GM19455 (cell line): ENCODE results near the gene SMIM29.
A peak's percentile ranks its signal among the peaks of the same experiment; 100 is the strongest.
"Not testable (repeated sequence)": the region's sequence is repeated elsewhere in the genome, so short reads cannot be mapped to it uniquely, and the experiment has no call there.

ENCODE experiments used
- ATAC-seq: cut with Tn5 transposase; IDR thresholded peaks from one replicate; pipeline ENCODE4 v1.9.1; 2021; ENCODE audit not compliant: unreplicated experiment

SMIM29 gene

DNA sequence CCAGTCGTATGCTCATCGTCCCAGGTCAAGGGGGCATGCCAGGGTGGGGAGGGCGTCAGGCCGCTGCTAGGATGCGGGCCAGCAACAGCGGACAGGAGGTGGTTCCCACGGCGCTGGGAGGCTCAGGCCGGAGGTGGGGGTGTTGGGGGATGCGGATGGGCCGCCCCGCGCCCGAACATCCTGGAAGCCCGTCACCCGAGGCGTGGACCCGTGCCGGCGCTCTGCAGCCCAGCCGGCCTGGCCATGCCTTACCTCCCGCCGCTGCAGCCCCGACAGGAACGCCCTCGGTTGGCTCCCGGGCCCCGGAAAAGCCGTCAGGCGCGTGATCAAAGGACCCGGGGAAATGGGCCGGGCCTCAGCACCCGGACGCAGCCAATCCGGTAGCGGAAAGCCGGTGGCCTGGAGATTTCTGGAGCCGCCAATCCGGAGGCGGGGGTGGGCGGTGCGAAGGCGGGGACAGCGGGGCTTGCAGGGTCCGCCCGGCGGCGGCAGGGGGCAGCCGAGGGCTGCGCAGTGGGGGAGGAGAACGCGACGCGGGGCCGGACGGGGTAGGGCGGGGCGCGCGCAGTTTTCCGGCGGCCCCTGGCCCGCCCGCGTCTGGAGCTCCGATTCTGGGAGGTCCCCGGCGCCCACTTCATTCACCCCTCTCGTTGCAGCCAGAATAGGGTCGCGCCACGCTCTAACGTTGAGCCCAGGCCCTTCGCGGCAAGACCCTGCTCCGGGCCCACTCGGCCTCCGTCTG lies at the start of gene SMIM29:
Gene SMIM29 (minus strand): TSS at position 280 of the 742 bp plus-strand sequence. CDS start 1,215 bp downstream, outside the sequence.
- ATAC-seq: peak; percentile 72

DNA sequence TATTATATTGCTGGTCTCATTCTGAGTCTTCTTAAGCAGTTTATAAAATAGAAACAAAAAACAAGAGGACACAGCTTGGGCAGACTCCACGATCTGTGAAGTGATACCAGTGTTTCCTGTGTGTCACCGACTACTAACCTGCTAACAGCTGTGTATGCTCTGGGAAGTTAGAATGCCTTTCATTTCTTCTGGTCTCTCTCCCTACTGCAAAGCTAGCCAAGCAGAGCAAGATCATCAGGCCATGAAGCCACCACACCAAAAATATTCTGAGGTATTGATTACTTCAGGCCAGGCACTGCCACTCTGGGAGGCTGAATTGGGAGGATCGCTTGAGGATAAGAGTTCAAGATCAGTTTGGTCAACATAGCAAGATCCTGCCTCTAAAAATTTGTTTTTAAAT lies 46.9 kb upstream of the SMIM29 start:
- peak; percentile 93 for ATAC-seq

DNA sequence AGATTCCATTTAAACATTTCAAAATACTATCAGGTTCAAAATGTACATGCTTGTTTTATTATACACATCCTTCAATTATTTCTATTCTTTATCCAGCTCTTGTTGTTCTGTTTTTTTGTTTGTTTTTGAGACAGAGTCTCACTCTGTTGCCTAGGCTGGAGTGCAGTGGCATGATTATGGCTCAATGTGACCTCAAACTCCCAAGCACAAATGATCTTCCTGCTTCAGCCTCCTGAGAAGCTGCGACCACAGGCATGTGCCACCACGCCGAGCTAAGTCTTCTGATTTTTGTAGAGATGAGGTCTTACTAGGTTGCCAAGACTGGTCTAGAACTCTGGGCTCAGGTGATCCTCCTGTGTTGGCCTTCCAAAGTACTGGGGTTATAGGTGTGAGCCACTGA lies 44.1 kb upstream of the SMIM29 start:
- no peak for ATAC-seq

DNA sequence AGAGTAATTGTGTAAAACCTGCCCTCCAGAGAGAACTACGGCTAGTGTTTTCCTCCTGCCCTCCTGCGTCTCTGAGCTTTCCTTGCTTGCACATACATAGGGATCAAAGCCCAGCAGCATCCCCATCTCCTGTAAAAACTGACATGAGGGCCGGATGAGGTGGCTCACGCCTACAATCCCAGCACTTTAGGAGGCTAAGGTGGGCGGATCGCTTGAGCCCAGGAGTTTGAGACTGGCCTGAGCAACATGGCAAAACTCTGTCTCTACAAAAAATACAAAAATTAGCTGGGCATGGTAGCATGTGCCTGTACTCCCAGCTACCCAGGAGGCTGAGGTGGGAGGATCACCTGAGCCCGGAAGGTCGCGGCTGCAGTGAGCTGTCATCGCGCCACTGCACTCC lies 40.3 kb upstream of the SMIM29 start:
- ATAC-seq: no peak

DNA sequence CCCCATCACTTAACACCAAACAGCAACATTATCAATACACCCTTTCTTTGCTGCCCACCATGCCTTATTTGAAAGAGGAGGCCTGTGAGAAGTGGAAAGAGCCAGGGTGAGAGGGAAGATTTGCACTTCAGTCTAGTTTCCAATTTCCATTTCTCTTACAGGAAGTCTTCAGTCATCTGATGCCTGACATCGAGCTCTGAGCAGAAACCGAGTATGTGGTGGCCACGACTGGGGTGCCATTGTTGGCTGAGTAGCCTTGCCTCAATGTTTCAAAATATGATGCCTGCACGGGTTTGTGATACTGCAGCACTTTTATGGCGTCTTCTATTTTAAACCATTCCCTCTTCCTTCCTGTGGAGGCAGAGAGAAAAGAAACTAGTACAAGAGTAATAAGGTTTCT lies 39.8 kb upstream of the SMIM29 start:
- no peak for ATAC-seq

DNA sequence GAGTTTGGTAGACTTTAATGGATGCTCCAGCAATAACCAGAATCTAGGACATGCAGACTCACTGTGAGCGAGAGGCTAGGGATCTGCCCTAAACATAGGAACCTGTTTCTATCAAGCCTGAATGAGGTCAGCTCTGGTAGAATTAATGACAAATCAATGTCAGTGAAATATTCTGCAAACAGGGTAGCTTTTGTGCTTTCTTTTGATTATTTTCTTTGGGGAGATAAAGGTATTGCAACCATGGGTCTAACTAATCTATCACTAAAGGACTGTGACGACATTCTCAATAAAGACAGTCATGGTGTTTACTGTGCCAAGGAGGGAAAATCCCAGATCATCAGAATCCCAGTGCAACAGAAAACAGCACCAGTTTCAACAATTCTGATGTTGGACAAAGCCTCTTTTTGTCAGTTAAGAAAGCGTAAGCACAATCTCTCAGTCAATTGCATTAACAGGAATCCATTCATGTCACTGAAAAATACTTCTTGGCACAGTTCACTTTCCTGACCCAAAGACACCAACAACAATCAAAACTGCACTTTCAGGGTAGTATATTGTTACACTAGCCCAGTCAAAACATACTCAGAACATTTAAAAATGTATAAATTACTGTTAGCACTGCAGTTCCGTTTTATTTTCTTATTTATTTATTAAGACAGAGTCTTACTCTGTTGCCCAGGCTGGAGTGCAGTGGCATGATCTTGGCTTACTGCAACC lies 36.8 kb upstream of the SMIM29 start:
- no peak for ATAC-seq

DNA sequence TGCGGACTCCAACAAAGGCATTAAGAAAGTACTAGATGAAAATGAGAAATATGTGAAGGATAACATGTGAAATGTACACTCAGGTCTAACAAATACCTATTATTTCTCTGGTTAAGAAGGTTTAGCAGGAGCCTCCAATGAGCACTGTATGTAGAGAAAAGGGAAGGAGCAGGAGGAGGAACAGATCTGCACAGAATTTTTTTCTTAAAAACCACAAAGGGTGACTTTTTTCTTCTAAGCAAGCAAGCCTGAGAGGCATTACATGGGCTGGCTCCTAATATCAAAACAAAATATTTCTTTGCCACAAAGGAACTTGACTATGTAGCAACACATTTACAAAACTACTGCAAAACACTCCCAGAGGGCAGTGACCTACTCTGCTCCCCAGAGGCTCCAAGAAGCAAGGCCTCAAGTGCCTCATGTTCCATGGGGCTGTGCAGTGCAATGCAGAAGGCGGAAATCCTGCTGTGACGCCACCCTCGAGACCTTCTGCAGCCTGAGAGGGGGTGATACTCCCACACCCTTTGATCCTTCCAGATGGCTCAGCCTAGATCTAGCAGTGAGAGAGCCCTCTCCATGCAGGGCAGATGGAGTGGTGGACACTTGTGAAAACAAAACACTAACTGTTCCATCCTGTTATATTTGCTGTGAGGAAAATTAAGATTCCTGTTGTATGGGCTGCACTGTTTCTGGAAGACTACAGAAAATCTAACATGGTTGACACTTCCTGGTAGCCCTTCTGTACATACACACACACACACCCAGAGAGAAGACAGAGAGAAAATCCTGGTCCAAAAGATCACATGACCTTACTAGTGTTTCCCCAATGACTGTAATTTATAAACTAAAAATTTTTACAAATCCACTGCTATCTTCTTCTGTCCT lies 36.0 kb upstream of the SMIM29 start:
- ATAC-seq: no peak

DNA sequence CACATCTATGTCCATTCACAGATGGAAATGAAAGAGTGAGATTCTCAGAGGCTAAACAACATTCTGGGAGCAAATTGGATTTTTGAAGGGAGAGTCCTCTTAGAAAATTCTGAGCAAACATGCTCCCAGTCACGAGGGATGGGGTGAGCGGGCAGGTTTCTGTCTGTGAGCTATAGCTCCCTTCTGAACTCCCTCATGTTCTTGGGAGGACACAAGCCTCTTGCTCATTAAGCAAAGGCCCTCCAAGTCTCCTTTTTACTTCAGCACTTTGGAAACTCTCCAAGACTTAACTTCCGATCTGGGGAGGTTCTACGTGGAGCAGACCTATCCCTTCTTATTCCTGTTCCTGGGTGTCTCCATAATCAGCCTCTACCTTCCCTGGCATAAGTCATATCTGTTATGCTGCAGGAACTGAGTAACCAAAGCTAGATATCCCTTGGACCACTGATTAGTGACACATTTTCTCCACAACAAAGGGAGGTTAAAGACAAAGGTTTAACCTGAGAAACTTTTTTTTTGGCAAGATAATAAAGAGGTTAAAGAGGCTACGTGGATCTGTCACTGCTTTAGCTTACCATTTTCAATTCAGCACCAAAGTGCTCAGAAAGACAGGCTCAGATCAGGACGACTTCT lies 33.0 kb upstream of the SMIM29 start:
- ATAC-seq: no peak

DNA sequence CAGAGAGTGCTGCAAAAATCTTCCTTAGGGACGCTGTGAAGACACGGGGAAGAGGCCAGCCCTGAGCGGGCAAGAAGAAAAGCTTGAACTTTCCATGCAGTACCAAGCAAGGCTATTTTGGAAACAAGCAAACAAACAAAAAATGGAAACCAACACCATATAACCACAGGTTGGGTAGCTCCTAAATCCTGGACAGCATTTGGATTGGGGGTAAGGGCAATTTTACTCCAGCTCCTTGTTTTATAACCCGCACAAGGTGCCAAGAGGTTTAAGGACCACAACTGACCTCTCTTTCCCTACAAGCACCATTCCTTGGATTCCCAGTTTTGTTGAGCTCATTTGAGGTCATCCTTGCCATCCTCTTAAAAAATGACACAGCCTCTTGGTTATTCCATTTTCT lies 31.4 kb upstream of the SMIM29 start:
- no peak for ATAC-seq

DNA sequence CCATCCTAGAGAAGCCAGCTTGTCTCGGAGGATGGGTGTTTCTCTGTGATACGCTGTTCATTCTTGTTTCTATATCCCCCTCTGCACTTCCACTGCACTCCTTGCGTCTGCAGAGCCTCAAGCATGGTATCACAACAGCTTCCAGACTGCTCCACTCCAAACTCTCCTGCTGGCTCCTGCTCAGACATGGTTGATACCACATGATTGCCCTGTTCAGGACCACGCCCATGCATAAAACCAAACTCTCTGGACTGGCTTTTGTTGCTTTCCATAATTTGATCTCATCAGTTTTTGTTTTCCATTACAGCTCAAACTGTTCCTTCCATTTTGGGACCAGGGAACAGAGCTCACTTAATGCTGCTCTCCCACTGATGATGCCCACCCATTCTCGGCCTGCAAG lies 30.0 kb upstream of the SMIM29 start:
- ATAC-seq: no peak

DNA sequence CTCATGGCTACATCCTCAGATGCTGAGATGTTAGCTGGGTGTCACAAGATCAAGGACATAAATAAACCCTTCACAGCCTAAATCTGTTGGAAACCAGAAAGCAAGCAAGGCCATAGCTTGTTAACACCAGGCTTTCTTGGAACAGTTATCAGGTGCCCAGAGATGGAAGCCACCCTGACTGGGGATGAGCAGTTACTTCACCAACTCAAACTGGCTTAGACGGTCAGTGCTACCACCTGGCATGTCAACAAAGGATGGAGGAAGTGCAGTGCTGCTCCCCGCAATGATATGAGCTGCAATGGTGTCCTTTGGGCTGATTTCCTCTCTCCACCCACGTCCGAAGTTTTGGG lies 28.9 kb upstream of the SMIM29 start:
- ATAC-seq: no peak

DNA sequence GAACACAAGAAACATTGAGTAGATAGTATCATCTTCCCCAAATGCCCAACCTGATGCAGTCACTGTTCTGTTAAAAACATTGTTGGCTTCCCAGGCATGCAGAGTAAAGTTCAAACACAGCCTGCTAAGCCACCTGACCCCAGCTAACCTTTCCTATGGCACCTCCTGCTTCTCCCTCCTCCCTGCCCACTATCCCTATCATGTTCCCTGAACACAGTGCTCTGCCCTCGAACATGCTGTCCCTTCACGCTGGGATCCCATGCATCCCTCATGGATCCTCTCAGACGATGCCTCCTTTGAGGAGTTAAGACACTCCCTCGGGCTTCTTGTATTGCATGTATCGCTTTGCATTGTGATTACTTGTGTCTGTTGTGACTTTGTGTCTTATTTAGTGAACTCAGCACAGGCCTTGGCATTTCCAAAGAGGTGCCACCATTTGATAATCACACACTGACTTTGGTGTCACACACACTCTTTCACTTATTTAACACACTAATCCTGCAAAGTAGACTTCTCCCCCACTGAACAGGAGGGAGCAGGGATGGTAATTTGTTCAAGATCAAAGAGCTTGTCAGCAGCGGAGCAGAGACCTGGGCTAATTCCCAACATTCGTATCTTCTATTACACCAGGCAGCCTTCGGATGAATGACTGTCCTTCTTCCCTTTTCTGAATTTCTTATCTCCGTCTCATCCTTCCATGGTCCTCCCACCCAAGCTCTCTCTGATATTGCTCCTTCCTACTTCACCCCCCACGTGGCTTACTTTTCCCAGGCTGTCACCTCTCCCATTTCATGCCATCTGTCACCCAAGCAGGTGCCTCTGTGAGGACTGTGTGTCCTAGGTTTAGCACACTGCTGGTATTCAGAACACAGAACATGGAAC lies 28.3 kb upstream of the SMIM29 start:
- no peak for ATAC-seq

DNA sequence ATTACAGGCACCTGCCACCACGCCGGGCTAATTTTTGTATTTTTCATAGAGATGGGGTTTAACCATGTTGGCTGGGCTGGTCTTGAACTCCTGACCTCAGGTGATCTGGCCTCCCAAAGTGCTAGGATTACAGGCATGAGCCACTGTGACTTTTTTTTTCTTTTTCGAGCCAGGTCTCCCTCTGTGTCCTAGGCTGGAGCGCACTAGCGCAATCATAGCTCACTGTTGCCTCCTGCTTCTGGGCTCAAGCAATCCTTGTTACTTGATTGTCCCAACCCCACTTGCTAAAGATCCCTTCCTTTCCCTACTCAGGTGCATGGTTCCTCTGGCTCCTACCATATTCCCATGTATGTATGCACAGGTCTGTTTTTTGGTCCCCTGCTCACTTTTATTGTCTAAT lies 27.4 kb upstream of the SMIM29 start:
- no peak for ATAC-seq

DNA sequence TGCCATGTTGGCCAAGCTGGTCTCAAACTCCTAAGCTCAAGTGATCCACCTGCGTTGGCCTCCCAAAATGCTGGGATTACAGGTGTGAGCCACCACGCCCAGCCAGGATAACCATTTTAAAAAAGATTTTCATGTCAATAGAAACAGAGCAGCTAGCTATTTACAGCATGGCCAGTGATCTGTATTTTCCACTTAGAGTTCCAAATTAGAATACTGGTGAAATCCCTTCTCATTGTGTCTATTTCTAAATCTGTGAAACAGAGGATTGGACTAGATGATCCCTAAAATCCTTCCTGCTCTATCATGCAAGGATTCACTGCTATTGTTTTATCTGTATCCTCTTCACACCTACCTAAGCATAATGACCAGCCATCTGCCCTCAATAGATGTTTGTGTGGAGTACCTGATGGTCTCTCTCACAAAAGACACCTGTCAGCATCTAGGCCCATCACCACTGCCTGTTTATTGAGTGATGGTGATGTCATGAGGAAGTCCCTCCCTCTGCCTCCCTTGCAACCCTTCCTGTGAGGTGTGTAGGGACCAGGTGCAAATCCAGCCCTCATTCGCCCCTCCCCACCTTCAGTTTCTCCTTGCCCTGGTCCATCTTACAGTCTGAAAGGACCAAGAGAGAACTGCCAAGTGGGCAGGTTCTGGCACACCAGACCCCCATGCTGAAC lies 26.5 kb upstream of the SMIM29 start:
- no peak for ATAC-seq

DNA sequence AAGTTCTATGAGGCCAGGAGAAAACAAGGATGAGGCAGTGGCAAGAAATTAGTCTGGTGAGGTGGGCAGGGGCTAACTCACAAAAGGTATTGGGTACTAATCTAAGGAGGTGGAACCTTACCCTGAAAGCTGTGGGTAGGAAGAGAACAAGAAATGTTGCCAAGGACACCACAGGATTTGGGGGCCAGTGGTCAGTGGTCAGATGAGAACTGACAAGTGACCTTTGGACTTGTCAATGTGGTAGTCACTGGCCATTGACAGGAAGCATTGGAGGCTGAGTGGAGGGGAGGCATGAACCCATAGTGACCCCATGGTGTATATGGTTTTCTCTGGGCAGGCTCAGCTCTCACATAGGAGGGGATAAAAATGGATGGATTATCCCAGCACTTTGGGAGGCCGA lies 25.3 kb upstream of the SMIM29 start:
- no peak for ATAC-seq

DNA sequence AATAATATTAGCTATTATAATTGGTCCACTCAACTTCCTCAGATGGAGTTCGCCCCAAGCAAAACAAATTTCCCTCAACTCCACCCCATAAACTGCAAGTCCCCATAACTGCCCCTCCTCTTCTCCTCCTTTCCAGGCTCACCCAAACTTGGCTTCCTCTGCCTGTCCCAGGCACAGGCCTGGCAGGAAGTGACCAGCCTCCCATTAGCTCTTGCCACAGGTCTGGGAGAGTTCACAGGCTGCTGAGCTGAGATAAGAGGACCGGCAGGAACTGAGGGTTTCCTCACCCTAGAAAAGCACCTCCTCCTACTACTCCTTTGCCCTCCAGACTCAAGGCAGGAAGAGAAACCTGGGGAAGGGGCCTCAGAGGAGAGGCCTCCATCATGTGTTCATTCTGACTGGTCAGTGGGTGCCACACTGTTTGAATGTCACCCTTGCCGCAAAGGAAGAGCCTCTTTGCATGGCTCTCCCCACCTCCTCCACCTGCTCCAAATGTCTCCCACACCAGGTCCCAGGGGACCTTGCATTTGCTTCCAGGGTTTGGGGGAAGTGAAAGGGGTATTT lies 24.5 kb upstream of the SMIM29 start:
- no peak for ATAC-seq

DNA sequence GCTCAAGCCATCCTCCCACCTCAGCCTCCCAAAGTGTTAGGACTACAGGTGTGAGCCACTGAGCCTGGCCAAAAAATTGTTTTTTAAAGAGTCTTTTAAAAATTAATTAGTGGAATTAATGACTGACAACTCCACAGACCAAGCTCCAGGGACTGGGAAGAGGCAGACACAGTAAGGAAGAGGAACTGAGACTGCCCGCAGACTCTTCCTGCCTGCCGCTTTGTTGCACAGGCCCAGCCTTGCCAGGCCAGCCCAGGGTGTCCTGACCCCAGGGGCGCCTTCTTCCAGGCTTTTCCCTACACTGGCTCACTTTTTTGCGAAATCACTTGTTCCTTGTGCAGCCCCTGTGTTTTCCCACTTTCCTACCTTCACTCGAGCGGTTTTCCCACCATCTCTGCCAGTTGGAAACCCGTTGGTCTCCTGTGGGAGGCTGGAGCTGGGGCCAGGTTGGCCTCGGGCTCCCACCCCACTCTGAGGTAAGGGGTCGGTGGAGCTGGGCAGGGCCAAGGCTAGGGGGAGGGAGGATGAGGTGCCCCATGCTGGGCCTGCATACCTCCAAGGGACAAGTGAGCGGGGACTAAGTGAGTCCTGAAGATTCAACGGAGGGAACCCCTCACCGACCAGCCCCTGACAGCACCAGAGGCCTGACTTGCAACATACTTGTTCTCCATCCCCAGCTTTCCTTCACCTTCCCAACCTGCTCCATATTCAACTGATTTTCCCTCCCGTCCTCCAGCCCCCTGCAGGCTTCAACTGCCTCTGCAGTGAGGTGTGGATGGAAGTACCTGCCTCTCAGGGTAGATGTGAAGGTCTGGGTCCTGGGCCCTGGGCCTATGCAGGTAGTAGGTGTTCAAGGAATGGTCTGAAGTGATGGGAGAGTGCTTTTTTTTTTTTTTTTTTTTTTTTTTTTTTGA lies 23.5 kb upstream of the SMIM29 start:
- no peak for ATAC-seq

DNA sequence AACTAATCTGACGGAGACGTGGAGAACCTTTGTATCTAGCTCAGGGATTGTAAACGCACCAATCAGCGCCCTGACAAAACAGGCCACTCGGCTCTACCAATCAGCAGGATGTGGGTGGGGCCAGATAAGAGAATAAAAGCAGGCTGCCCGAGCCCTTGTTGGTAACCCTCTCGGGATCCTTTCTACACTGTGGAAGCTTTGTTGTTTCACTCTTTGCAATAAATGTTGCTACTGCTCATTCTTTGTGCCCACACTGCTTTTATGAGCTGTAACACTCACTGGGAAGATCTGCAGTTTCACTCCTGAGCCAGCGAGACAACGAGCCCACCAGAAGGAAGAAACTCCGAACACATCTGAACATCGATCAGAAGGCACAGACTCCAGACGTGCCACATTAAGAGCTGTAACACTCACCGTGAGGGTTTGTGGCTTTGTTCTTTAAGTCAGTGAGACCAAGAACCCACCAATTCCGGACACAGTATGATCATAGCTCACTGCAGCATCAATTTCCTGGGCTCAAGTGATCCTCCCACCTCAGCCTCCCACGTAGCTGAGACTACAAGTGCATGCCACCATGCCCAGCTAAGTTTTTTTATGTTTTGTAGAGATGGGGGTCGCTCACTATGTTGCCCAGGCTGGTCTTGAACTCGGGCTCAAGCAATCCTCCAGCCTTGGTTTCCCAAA lies 21.0 kb upstream of the SMIM29 start:
- ATAC-seq: not testable (repeated sequence)
